Osteocyte (in vitro differentiated cells): Measurements from ENCODE around the gene TRIM46. TPM values are rescaled to one million over a fixed set of nuclear protein-coding genes. Genes with fewer than 3 reads are reported as not detected.
"Not testable (repeated sequence)": the region's sequence is repeated elsewhere in the genome, so short reads cannot be mapped to it uniquely, and the experiment has no call there.

Source experiments
- DNase-seq: peaks from one replicate; pipeline ENCODE4 v3.0.0; 2021; ENCODE audit warnings: mixed read lengths; ENCODE audit not compliant: unreplicated experiment; ENCODE audit errors: extremely low spot score
- H3K27ac Mint-ChIP-seq: one replicate; pipeline ENCODE4 v1.8.0; 2021; ENCODE audit warnings: mild to moderate bottlenecking, mixed read lengths; ENCODE audit not compliant: unreplicated experiment
- H3K27me3 Mint-ChIP-seq: one replicate; pipeline ENCODE4 v1.8.0; 2021; ENCODE audit warnings: mixed read lengths; ENCODE audit not compliant: unreplicated experiment
- H3K36me3 Mint-ChIP-seq: one replicate; pipeline ENCODE4 v1.8.0; 2021; ENCODE audit warnings: mixed read lengths; ENCODE audit not compliant: unreplicated experiment
- H3K4me1 Mint-ChIP-seq: one replicate; pipeline ENCODE4 v1.8.0; 2021; ENCODE audit warnings: mixed read lengths; ENCODE audit not compliant: unreplicated experiment
- H3K4me3 Mint-ChIP-seq: one replicate; pipeline ENCODE4 v1.8.0; 2021; ENCODE audit warnings: mild to moderate bottlenecking, moderate library complexity, mixed read lengths; ENCODE audit not compliant: unreplicated experiment
- H3K9me3 Mint-ChIP-seq: one replicate; pipeline ENCODE4 v1.8.0; 2021; ENCODE audit warnings: mixed read lengths; ENCODE audit not compliant: unreplicated experiment
- total RNA-seq: library from RNA; stranded (reverse); gene quantifications from 2 replicates; pipeline ENCODE4 v1.2.1, GENCODE V29; 2021
- TF ChIP-seq, protein P1 (sequence below): fragments of 200-600 bp; sonication (generic); IDR thresholded peaks from 2 replicates; pipeline ENCODE4 v1.5.0; 2021; ENCODE audit warnings: antibody characterized with exemption, mild to moderate bottlenecking, moderate library complexity

The TRIM46 gene
- total RNA-seq, 1 donor from 2014 or later, result 7.7 TPM

DNA sequence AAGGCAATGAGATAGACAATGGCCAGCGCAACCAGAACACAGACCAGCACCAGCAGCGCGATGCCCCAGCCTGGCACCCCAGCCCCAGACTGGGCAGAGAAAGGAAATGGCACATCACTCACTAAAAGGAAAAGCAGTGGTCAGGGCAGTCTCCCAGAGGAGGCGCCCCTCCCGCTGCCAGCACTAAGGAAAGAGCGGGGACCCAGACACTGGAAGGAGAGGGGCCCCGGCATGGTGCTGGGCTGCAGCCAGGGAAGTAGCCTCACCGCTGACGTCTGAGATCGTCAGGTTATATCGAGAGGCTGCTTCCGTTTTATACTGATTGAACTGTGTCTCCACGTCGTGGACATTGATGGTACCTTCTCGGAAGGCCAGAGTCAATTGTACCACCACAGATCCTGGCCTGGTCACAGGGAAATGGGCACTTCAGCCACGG is 13.8 kb downstream of the TRIM46 start:
- no peak overlapping the region for H3K27ac Mint-ChIP-seq

DNA sequence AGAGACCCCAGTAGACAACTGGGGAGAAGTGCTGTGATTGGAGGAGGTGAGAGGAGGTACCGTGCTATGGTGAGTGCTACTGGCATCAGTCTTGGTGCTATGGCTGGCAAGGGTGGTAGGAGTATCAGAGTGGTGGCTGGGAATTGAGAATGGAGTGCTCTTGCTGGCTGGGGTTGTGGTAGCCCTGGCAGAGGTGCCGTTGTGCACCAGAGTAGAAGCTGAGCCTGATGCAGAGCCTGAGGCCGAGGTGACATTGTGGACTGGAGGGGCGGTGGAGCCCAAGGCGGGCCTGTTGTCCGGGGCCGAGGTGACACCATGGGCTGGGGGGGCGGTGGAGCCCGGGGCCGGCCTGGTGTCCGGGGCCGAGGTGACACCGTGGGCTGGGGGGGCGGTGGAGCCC is 14.6 kb downstream of the TRIM46 start:
- no peak overlapping the region for H3K4me3 Mint-ChIP-seq
- H3K27me3 Mint-ChIP-seq, result no peaks in the 10 kb centered on the region
- peaks cover 5% of the 10 kb centered on the region for H3K36me3 Mint-ChIP-seq
- TF ChIP-seq, protein P1, sequence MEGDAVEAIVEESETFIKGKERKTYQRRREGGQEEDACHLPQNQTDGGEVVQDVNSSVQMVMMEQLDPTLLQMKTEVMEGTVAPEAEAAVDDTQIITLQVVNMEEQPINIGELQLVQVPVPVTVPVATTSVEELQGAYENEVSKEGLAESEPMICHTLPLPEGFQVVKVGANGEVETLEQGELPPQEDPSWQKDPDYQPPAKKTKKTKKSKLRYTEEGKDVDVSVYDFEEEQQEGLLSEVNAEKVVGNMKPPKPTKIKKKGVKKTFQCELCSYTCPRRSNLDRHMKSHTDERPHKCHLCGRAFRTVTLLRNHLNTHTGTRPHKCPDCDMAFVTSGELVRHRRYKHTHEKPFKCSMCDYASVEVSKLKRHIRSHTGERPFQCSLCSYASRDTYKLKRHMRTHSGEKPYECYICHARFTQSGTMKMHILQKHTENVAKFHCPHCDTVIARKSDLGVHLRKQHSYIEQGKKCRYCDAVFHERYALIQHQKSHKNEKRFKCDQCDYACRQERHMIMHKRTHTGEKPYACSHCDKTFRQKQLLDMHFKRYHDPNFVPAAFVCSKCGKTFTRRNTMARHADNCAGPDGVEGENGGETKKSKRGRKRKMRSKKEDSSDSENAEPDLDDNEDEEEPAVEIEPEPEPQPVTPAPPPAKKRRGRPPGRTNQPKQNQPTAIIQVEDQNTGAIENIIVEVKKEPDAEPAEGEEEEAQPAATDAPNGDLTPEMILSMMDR, result no peak
- H3K4me1 Mint-ChIP-seq, result peaks cover 19% of the 10 kb centered on the region
- no peak for DNase-seq
- peak overlapping the region; percentile 62 for H3K27ac Mint-ChIP-seq
- H3K9me3 Mint-ChIP-seq, result no peaks in the 10 kb centered on the region

More for the DNA sequence above, 13.8 kb downstream of the TRIM46 start:
- Mint-ChIP-seq H3K27me3 (no peaks in the 10 kb centered on the region), H3K36me3 (peaks cover 5% of the 10 kb centered on the region), H3K9me3 (no peaks in the 10 kb centered on the region), H3K4me3 (no peak overlapping the region), H3K4me1 (peaks cover 14% of the 10 kb centered on the region)
- TF ChIP-seq, protein P1, result no peak
- DNase-seq, result no peak

DNA sequence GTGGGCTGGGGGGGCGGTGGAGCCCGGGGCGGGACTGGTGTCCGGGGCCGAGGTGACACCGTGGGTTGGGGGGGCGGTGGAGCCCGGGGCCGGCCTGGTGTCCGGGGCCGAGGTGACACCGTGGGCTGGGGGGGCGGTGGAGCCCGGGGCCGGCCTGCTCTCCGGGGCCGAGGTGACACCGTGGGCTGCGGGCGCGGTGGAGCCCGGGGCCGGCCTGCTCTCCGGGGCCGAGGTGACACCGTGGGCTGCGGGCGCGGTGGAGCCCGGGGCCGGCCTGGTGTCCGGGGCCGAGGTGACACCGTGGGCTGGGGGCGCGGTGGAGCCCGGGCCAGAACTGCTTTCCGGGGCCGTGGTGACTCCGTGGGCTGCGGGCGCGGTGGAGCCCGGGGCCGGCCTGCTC is 16.3 kb downstream of the TRIM46 start:
- H3K27me3 Mint-ChIP-seq, DNase-seq, H3K4me3 Mint-ChIP-seq, H3K36me3 Mint-ChIP-seq, H3K9me3 Mint-ChIP-seq, H3K27ac Mint-ChIP-seq: not testable (repeated sequence)
- H3K4me1 Mint-ChIP-seq, result peaks cover 31% of the 10 kb centered on the region

DNA sequence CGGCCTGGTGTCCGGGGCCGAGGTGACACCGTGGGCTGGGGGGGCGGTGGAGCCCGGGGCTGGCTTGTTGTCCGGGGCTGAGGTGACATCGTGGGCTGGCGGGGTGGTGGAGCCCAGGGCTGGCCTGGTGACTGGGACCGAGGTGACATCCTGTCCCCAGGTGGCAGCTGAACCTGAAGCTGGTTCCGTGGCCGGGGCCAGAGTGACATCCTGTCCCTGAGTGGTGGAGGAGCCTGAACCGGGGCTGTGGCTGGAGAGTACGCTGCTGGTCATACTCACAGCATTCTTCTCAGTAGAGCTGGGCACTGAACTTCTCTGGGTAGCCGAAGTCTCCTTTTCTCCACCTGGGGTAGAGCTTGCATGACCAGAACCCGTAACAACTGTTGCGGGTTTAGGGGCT is 18.3 kb downstream of the TRIM46 start:
- Mint-ChIP-seq H3K4me1 (peaks cover 35% of the 10 kb centered on the region), H3K27ac (peak overlapping the region; percentile 87), H3K4me3 (no peak overlapping the region), H3K9me3 (no peaks in the 10 kb centered on the region), H3K36me3 (no peaks in the 10 kb centered on the region), H3K27me3 (no peaks in the 10 kb centered on the region)
- DNase-seq, result no peak
- TF ChIP-seq, protein P1, result no peak

DNA sequence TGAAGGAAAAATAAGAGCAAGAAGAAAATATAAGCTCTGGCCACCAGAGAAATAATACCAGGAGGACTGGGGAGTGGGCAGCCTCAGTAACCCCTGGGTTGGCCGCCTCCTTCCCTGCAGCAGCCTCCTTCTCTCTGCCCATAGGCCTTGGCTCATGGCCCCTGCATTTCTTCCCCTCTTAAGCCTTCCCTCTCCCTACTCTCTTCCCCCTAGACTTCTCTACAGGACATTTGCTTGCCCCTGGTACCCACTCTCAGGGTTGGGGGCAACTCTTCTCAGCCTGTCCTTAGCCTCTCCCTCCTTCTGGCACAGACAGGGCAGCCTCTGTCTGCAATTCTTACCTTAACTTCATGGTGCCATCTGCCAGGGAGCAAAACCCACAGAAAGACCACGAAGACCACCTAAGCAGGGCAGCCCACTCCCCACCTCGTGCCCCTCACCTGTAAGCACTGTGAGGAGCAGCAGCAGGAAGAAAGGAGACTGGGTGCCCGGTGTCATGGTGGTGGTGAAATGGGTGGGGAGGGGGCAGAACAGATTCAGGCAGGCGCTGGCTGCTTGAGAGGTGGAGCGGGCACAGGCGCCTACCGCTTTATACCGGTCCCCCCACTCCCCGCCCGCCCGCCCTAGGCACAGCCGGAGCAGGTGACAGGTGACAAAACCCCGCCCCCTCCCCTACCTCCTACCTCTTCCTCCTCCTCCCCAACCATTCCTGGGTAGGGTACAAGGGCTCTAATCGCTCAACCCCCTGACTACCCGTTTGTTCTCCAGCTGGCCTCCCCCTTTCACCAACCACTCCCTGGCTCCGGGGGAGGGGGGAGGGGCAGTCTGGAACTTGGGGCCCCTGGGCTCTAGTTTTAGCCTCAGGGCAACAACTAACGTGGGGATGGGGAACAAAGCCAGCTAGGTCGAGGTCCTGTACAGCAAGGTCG is 19.0 kb downstream of the TRIM46 start:
- Mint-ChIP-seq H3K9me3 (no peaks in the 10 kb centered on the region), H3K27ac (peak overlapping the region; percentile 99), H3K4me1 (peaks cover 33% of the 10 kb centered on the region), H3K4me3 (peak overlapping the region; percentile 85), H3K36me3 (no peaks in the 10 kb centered on the region), H3K27me3 (no peaks in the 10 kb centered on the region)
- TF ChIP-seq, protein P1, result no peak
- no peak for DNase-seq
